Subcutaneous adipose tissue (tissue), 4 donors: ENCODE measurements around the gene ARMC2. TPM values are rescaled to one million over a fixed set of nuclear protein-coding genes. Genes with fewer than 3 reads are reported as not detected.

ENCODE experiments used
- CTCF ChIP-seq: fragments of 450-650 bp; IDR thresholded peaks from one replicate; pipeline ENCODE4 v1.5.1; 2016; ENCODE audit warnings: low read depth, mild to moderate bottlenecking, control low read depth, antibody characterized with exemption, moderate library complexity
- total RNA-seq, 4 donors: library from RNA; depleted of rRNA; stranded (reverse); fragments of >200 nt; gene quantifications; one replicate each; pipeline ENCODE4 v1.1.0, GENCODE V29; 2016

Gene ARMC2
- total RNA-seq, 4 donors from 2014 or later: 3.6 to 6.5 (median 5.2) TPM

GRCh38 chr6:108803982-108804490, 44.2 kb upstream of the ARMC2 start:
- TF ChIP-seq CTCF: no peak

DNA sequence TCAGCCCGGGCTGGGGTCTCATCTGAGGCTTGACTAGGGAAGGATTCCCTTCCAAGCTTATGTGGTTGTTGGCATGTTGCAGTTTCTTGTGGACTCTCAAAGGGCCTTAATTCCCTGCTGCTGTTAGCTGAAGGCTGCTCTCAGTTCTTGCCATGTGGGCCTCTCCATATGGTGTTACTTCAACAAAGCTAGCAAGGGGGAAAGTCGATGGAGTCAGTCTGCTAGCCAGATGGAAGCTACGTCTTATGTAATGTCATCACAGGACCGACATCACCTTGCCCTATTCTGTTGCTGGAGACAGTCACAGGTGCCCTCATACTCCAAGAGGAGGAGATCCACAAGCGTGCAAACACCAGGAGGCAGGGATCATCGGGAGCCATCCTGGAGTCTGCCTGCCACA, 43.3 kb upstream of the ARMC2 start:
- no peak for TF ChIP-seq CTCF

DNA sequence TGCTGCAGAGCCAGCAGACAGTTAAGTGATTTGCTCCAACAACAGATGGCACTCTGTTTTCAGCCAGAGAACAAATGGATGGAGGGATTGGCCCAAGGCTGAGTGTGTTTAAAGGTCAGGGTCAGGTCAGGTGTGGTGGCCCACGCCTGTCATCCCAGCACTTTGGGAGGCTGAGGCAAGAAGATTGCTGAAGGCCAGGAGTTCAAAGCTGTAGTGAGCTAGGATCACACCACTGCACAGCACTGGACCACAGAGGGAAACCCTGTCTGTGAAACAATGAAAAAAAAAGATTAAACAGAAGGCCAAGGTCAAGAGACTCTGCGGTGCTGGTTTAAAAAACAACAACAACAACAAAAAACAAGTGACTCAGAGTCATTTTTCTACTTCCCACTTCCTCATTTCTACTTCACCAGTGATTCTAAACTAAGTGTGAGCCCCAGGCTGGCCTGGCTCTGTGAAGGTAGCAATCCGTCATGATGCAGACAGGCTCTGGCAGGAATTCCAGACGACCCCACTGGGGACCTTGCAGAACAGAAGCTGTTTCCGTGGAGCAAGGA, 42.5 kb upstream of the ARMC2 start:
- no peak for TF ChIP-seq CTCF

- no peak for TF ChIP-seq CTCF
These were observed 42.1 kb upstream of the ARMC2 start for GRCh38 chr6:108806171-108806570.

- no peak for TF ChIP-seq CTCF
These were observed 41.6 kb upstream of the ARMC2 start for GRCh38 chr6:108806665-108807064.

DNA sequence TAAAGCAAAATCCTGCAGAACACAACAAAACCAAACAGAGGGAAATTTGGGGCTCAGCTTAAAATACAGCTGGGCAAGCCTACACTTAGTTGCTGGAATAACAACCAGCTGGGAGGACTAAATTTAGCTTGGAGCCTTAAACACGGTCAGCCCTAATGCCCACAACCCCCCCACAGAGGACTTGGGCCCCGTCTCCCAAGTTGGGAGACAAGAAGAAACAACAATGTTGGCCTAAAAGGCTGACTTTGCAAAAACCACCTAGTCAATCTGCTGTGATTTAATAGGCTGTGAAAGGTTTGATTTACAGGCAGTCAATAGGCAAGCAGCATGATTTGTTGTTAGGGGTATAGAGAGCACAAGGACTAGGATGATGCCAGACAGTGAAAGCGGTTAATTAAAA, 40.3 kb upstream of the ARMC2 start:
- no peak for TF ChIP-seq CTCF

DNA sequence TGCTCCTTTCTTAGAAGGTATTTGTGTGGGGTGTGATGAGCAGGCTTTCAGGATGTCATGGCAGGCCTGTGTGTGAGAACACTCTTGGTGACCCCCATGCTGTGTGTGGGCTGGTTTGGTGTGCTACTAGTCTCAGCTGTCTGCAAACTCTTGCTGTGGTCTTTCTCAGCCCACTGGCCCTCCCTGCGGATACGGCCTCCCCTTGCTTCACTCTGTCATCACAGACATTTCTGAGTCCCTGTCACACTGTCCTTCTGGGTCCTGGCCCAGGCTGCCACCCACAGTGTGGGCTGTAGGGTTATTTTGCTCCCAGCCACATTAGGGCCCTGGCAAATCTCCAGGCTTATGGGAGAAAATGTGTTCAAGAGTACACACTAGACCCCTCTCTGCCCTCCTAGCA, 39.0 kb upstream of the ARMC2 start:
- no peak for TF ChIP-seq CTCF
